Hepatocyte (in vitro differentiated cells): ENCODE results near the gene KIF3A.

Experiments used
- CTCF ChIP-seq: fragments of 200-600 bp; sonication (generic); IDR thresholded peaks from 2 replicates; pipeline ENCODE4 v1.5.1; 2016; ENCODE audit warnings: antibody characterized with exemption, mild to moderate bottlenecking; ENCODE audit not compliant: poor library complexity
- EZH2 ChIP-seq: fragments of 200-600 bp; sonication (generic); IDR thresholded peaks from 2 replicates; pipeline ENCODE4 v1.6.1; 2016; ENCODE audit warnings: antibody characterized with exemption, mild to moderate bottlenecking, borderline replicate concordance
- EZH2phosphoT487 ChIP-seq: fragments of 200-600 bp; sonication (generic); IDR thresholded peaks from one replicate; pipeline ENCODE4 v1.6.1; 2018; ENCODE audit warnings: antibody characterized with exemption, mild to moderate bottlenecking, low read depth, moderate library complexity; ENCODE audit not compliant: unreplicated experiment, severe bottlenecking

DNA sequence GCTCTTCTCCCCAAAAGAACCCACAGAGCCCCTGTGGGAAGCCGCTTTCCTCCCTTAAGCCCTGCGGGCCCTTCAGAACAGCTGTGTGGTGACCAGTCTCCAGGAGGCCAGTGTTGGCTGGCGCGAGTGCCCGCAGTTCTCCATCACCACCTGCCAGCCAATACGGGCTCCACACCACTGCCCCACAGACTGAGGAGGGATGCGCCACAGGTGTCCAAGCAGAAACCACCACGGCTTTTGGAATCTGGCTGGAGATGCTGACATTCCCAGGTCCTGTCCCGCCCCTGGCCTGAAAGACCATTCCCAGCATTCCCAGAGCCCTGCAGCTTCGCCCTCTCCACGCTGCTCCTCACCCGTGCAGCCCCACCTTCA is 22.7 kb upstream of the KIF3A start:
- no peak for TF ChIP-seq CTCF
- TF ChIP-seq EZH2phosphoT487 = no peak
- TF ChIP-seq EZH2 = no peak
